Fibroblast of pulmonary artery (primary cell): ENCODE results near the gene TXLNG.

ENCODE experiments used
- DNase-seq: peaks from one replicate; pipeline ENCODE4 v3.0.0-alpha.2; 2010; ENCODE audit warnings: low read depth
- H3K4me3 ChIP-seq: replicated peaks from 2 replicates; pipeline ENCODE4 v1.5.1; 2011; ENCODE audit warnings: low read depth, mild to moderate bottlenecking, control low read depth, low read length, moderate library complexity
- CTCF ChIP-seq: IDR thresholded peaks from 2 replicates; pipeline ENCODE4 v1.5.1; 2011; ENCODE audit warnings: mild to moderate bottlenecking, control low read depth, low read length, inconsistent platforms; ENCODE audit errors: missing control alignments

TXLNG gene

GRCh38 chrX:16856744-16857143 is 70.5 kb downstream of the TXLNG start:
- TF ChIP-seq CTCF: no peak
- DNase-seq: no peak
- no peak overlapping the region for H3K4me3 ChIP-seq

- no peak for TF ChIP-seq CTCF
- no peak overlapping the region for H3K4me3 ChIP-seq
- no peak for DNase-seq
Measured at GRCh38 chrX:16862829-16863228, 76.6 kb downstream of the TXLNG start.

GRCh38 chrX:16867947-16868346 is 81.7 kb downstream of the TXLNG start:
- no peak for DNase-seq
- H3K4me3 ChIP-seq: peak overlapping the region; percentile 63
- TF ChIP-seq CTCF: no peak

GRCh38 chrX:16868920-16869319 is 82.7 kb downstream of the TXLNG start:
- H3K4me3 ChIP-seq: peak overlapping the region; percentile 63
- no peak for TF ChIP-seq CTCF
- no peak for DNase-seq

- H3K4me3 ChIP-seq: peak overlapping the region; percentile 63
- TF ChIP-seq CTCF: no peak
- peak; percentile 18 for DNase-seq
Measured at GRCh38 chrX:16869393-16870094, 83.3 kb downstream of the TXLNG start.

GRCh38 chrX:16870095-16870861 is 84.0 kb downstream of the TXLNG start, which contains the start of gene RBBP7:
RBBP7 (minus strand) TSS chrX:16870362; CDS start chrX:16870053, 309 bp downstream.
- peak within 1 kb of the TSS; percentile 63 for H3K4me3 ChIP-seq
- DNase-seq: peak; percentile 91
- TF ChIP-seq CTCF: no peak
